A673 (cell line): ENCODE data around the gene UQCRQ.

Experiments used
- CTCF ChIP-seq: fragments of 300-800, 200-600 bp; sonication (generic); conservative IDR thresholded peaks from 2 replicates; pipeline ENCODE4 v1.5.1; 2017; ENCODE audit warnings: low read depth, mild to moderate bottlenecking, antibody characterized with exemption, low read length, moderate library complexity, mixed read lengths
- EZH2 ChIP-seq: fragments of 200-600 bp; sonication (generic); IDR thresholded peaks from 2 replicates; pipeline ENCODE4 v1.6.1; 2017; ENCODE audit warnings: borderline replicate concordance, low read depth, mild to moderate bottlenecking, mixed read lengths, antibody characterized with exemption, low read length; ENCODE audit not compliant: poor library complexity, severe bottlenecking

- TF ChIP-seq CTCF (no peak), EZH2 (no peak)
Measured at GRCh38 chr5:132909702-132910101, 43.3 kb downstream of the UQCRQ start.
